GM15510 (cell line): ENCODE measurements around the gene MAPRE3.

Experiments used
- POLR2A ChIP-seq: IDR thresholded peaks from 3 replicates; pipeline ENCODE4 v1.6.1; 2011; ENCODE audit warnings: borderline replicate concordance; ENCODE audit not compliant: insufficient read length; ENCODE audit errors: extremely low read depth

Gene MAPRE3

GRCh38 chr2:26971911-26972786, 1.7 kb downstream of the MAPRE3 start:
- no peak for TF ChIP-seq POLR2A

- TF ChIP-seq POLR2A, result no peak
Observed at GRCh38 chr2:26974352-26974751, 3.9 kb downstream of the MAPRE3 start.

- no peak for TF ChIP-seq POLR2A
Observed at GRCh38 chr2:26975102-26975501, 4.7 kb downstream of the MAPRE3 start.

GRCh38 chr2:26975656-26976055, 5.2 kb downstream of the MAPRE3 start:
- no peak for TF ChIP-seq POLR2A

GRCh38 chr2:26976237-26976636, 5.8 kb downstream of the MAPRE3 start:
- no peak for TF ChIP-seq POLR2A

- TF ChIP-seq POLR2A, result no peak
Observed at GRCh38 chr2:26977012-26977411, 6.6 kb downstream of the MAPRE3 start.

GRCh38 chr2:26978061-26978596, 7.7 kb downstream of the MAPRE3 start:
- no peak for TF ChIP-seq POLR2A

GRCh38 chr2:26979741-26980140, 9.3 kb downstream of the MAPRE3 start:
- no peak for TF ChIP-seq POLR2A

GRCh38 chr2:26980971-26981370, 10.5 kb downstream of the MAPRE3 start:
- no peak for TF ChIP-seq POLR2A

- TF ChIP-seq POLR2A, result no peak
Observed at GRCh38 chr2:26982102-26982742, 11.8 kb downstream of the MAPRE3 start.

GRCh38 chr2:26983746-26984145, 13.3 kb downstream of the MAPRE3 start:
- TF ChIP-seq POLR2A, result no peak

GRCh38 chr2:26985807-26986206, 15.4 kb downstream of the MAPRE3 start:
- no peak for TF ChIP-seq POLR2A

- TF ChIP-seq POLR2A, result no peak
Observed at GRCh38 chr2:26986576-26986975, 16.1 kb downstream of the MAPRE3 start.

GRCh38 chr2:26988058-26988860, 17.8 kb downstream of the MAPRE3 start:
- no peak for TF ChIP-seq POLR2A

GRCh38 chr2:26989156-26989555, 18.7 kb downstream of the MAPRE3 start:
- TF ChIP-seq POLR2A, result no peak
